ENCODE measurements around the gene ATXN7. TPM values are rescaled to one million over a fixed set of nuclear protein-coding genes. Genes with fewer than 3 reads are reported as not detected.

Gene ATXN7
- total and polyA plus RNA-seq, 10 of the 15 experiments (the other 5 are each of a cell fraction or from before 2014, with no cell fraction given): 0.83 to 24.6 (median 8.5) TPM

DNA sequence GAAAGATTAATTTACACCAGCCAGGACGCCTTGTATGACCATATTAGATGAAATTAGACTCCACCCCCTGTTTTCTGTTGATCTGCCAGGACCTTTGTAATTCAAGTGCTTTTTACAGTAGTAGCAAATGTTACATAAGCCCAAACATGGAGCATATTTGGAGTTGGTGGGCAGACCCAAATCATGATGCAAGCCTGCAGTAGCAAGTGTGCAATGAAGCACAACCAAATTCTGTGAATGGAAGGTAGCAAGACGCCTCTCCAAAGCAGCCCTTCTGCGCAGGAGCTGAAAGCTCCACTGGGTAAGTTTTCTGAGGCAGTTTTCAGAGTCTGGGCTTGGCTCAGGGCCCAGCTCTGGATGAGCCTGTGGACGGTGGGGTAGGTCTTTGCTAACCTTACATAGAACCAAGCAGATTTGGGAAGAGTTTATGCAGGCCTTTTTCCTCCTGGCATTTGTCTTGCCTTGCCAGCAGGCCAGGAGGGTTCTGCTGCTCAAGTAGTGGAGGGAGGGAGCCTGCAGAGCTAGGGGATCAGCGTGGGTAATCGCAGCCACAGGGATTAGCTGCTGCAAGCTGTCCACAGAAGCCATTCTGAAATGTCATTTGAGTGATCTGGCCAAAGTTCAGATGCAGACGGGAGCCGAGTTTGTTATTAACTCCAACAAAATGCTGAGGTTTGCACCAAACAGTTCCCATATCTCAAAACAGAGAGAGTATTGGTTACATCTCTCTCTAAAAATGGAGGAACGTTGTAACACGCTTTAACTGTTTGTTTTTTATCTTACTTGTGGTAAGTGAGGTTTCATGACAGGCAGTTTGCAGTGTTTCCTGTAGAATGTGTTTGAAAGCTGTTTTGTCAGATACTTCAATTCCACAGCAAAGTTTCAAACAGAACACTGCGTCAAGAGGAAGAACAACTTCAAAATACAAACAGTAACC is 104.3 kb downstream of the ATXN7 start (continued):
- TF ChIP-seq ASH2L (IDR thresholded peaks at IDR 0.05; ENCODE audit: borderline replicate concordance, low read depth) (no peak), ZZZ3 (IDR thresholded peaks at IDR 0.05; ENCODE audit: control insufficient read depth, insufficient read length, low read depth) (no peak)

GRCh38 chr3:63968612-63969350 is 105.1 kb downstream of the ATXN7 start:
- CTCF ChIA-PET: interaction anchor here (0.8 to 12.2 kb wide), 13 partner anchors 9 to 516 kb away, joined by 3 to 154 read pairs (median 3); partner anchors contain the start of gene PSMD6
- SMC1A ChIA-PET (ENCODE audit: uncharacterized antibody, unreplicated experiment): interaction anchor here (0.9 to 3.7 kb wide), 11 partner anchors 9 to 59 kb away, joined by 3 to 32 read pairs (median 4); no protein-coding TSS in a partner anchor
- H3K4me3 ChIP-seq: peak overlapping the region; percentile 61
- H3K4me1 ChIP-seq (ENCODE audit: control insufficient read depth, insufficient read depth, low read length): peaks cover 41% of the 10 kb centered on the region
- peak overlapping the region; percentile 58 for H3K27ac ChIP-seq (ENCODE audit: control insufficient read depth, insufficient read depth)
- intact Hi-C loops (cut with micrococcal nuclease; ENCODE audit: unreplicated experiment) (loop anchor here (2.0 kb wide), 1 partner anchor 24 kb away; no protein-coding TSS in a partner anchor), in situ Hi-C loops (cut with MboI) (no loop called here)
- H2AFZ ChIP-seq (ENCODE audit: control insufficient read depth, low read depth, low read length): no peak overlapping the region
- peak overlapping the region; percentile 85 for H3K4me2 ChIP-seq (ENCODE audit: control insufficient read depth, insufficient read depth)
- BruUV-seq (replicated peaks): no TSS peak
- ATAC-seq (peak; percentile 33), FAIRE-seq (peak; percentile 84), DNase-seq (ENCODE audit: low read depth, low spot score) (no peak)
- 0% methylated on average over 3 of the region's 3 CpGs for WGBS (ENCODE audit: insufficient coverage, insufficient replicate concordance, low lambda C conversion rate, missing lambda C conversion rate)
- H3K36me3 ChIP-seq (ENCODE audit: control insufficient read depth in 2 of 2, insufficient read depth in 2 of 2, low read length in 1 of 2): peaks cover 3 to 15% of the 10 kb centered on the region in 2 experiments
- POLR2A ChIA-PET: interaction anchor here (0.9 to 1.3 kb wide), 2 partner anchors 33 to 54 kb away, joined by 3 read pairs; no protein-coding TSS in a partner anchor
- H3K9me3 ChIP-seq (replicated peaks; ENCODE audit: control insufficient read depth, insufficient read depth, low read length): no peaks in the 10 kb centered on the region
- H3K27me3 ChIP-seq (replicated peaks in 1 of 2; ENCODE audit: control insufficient read depth in 2 of 2, insufficient read depth in 2 of 2, low read length in 1 of 2): no peaks in the 10 kb centered on the region
- 0 out of 2 replicates have a peak overlapping the region, but pooled peaks have one; percentile 24 for H3K9ac ChIP-seq (ENCODE audit: control insufficient read depth, insufficient read depth, low read length)
- RAD21 ChIA-PET (ENCODE audit: unreplicated experiment): interaction anchor here (1.2 to 1.7 kb wide), 4 partner anchors 8 to 79 kb away, joined by 3 to 7 read pairs (median 4); no protein-coding TSS in a partner anchor
- no peaks in the 10 kb centered on the region for H4K20me1 ChIP-seq (ENCODE audit: control insufficient read depth, insufficient read depth)
- peaks cover 34% of the 10 kb centered on the region for H3K79me2 ChIP-seq (ENCODE audit: control insufficient read depth, insufficient read depth, low read length)
- no peak for TF ChIP-seq E2F4 (IDR thresholded peaks at IDR 0.05; ENCODE audit: low read depth, low read length)
- no peak for TF ChIP-seq ZBTB33 (IDR thresholded peaks at IDR 0.05)
- no peak for TF ChIP-seq TCF7 (IDR thresholded peaks at IDR 0.05; ENCODE audit: borderline replicate concordance)
- TF ChIP-seq, protein P1, sequence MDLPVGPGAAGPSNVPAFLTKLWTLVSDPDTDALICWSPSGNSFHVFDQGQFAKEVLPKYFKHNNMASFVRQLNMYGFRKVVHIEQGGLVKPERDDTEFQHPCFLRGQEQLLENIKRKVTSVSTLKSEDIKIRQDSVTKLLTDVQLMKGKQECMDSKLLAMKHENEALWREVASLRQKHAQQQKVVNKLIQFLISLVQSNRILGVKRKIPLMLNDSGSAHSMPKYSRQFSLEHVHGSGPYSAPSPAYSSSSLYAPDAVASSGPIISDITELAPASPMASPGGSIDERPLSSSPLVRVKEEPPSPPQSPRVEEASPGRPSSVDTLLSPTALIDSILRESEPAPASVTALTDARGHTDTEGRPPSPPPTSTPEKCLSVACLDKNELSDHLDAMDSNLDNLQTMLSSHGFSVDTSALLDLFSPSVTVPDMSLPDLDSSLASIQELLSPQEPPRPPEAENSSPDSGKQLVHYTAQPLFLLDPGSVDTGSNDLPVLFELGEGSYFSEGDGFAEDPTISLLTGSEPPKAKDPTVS (IDR thresholded peaks at IDR 0.05; ENCODE audit: low read depth, low read length): no peak
- TF ChIP-seq ATF7 (IDR thresholded peaks at IDR 0.05; ENCODE audit: low read depth): no peak
- TF ChIP-seq SIX5 (IDR thresholded peaks at IDR 0.05; ENCODE audit: low read depth, low read length, severe bottlenecking): no peak
- TF ChIP-seq, protein P2, sequence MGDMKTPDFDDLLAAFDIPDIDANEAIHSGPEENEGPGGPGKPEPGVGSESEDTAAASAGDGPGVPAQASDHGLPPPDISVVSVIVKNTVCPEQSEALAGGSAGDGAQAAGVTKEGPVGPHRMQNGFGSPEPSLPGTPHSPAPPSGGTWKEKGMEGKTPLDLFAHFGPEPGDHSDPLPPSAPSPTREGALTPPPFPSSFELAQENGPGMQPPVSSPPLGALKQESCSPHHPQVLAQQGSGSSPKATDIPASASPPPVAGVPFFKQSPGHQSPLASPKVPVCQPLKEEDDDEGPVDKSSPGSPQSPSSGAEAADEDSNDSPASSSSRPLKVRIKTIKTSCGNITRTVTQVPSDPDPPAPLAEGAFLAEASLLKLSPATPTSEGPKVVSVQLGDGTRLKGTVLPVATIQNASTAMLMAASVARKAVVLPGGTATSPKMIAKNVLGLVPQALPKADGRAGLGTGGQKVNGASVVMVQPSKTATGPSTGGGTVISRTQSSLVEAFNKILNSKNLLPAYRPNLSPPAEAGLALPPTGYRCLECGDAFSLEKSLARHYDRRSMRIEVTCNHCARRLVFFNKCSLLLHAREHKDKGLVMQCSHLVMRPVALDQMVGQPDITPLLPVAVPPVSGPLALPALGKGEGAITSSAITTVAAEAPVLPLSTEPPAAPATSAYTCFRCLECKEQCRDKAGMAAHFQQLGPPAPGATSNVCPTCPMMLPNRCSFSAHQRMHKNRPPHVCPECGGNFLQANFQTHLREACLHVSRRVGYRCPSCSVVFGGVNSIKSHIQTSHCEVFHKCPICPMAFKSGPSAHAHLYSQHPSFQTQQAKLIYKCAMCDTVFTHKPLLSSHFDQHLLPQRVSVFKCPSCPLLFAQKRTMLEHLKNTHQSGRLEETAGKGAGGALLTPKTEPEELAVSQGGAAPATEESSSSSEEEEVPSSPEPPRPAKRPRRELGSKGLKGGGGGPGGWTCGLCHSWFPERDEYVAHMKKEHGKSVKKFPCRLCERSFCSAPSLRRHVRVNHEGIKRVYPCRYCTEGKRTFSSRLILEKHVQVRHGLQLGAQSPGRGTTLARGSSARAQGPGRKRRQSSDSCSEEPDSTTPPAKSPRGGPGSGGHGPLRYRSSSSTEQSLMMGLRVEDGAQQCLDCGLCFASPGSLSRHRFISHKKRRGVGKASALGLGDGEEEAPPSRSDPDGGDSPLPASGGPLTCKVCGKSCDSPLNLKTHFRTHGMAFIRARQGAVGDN (IDR thresholded peaks at IDR 0.05): no peak

All from GM12878 (cell line).